KMS-11 (cell line): Measurements from ENCODE around the gene ITPR3.

Experiments
- H2AFZ ChIP-seq: fragments of 200-600 bp; sonication (generic); 2 replicates; pipeline ENCODE4 v1.6.1; 2016; ENCODE audit warnings: antibody characterized with exemption, mixed run types, low read depth
- H3K27ac ChIP-seq: fragments of 200-600 bp; sonication (generic); 2 replicates; pipeline ENCODE4 v1.6.1; 2016; ENCODE audit warnings: mild to moderate bottlenecking, mixed run types
- H3K27me3 ChIP-seq: fragments of 200-600 bp; sonication (generic); 2 replicates; pipeline ENCODE4 v1.6.1; 2017; ENCODE audit warnings: mild to moderate bottlenecking, low read depth, mixed run types, moderate library complexity; ENCODE audit not compliant: insufficient read depth
- H3K36me3 ChIP-seq: fragments of 200-600 bp; sonication (generic); 2 replicates; pipeline ENCODE4 v1.6.1; 2017; ENCODE audit warnings: mild to moderate bottlenecking, mixed run types; ENCODE audit not compliant: insufficient read depth
- H3K4me1 ChIP-seq: fragments of 200-600 bp; sonication (generic); 2 replicates; pipeline ENCODE4 v1.6.1; 2016; ENCODE audit warnings: mild to moderate bottlenecking, low read depth, mixed run types; ENCODE audit not compliant: poor library complexity, severe bottlenecking
- H3K4me2 ChIP-seq: fragments of 200-600 bp; sonication (generic); 2 replicates; pipeline ENCODE4 v1.7.0; 2016; ENCODE audit warnings: mild to moderate bottlenecking, mixed run types
- H3K4me3 ChIP-seq: fragments of 200-600 bp; sonication (generic); IDR thresholded peaks from 2 replicates; pipeline ENCODE4 v1.6.1; 2017; ENCODE audit warnings: low read depth, low read length, mixed read lengths; ENCODE audit not compliant: insufficient read depth
- H3K79me2 ChIP-seq: fragments of 200-600 bp; sonication (generic); 2 replicates; pipeline ENCODE4 v1.6.1; 2016; ENCODE audit warnings: low read depth, mixed run types; ENCODE audit not compliant: insufficient read depth
- H3K9ac ChIP-seq: fragments of 200-600 bp; sonication (generic); 2 replicates; pipeline ENCODE4 v1.6.1; 2016; ENCODE audit warnings: mild to moderate bottlenecking, mixed run types
- H4K20me1 ChIP-seq: fragments of 200-600 bp; sonication (generic); 2 replicates; pipeline ENCODE4 v1.6.1; 2016; ENCODE audit warnings: mild to moderate bottlenecking, mixed run types; ENCODE audit not compliant: insufficient read depth
- TF ChIP-seq, protein P1 (sequence below): fragments of 200-600 bp; sonication (generic); conservative IDR thresholded peaks from 2 replicates; pipeline ENCODE4 v1.6.1; 2017; ENCODE audit warnings: low read depth, mild to moderate bottlenecking, antibody characterized with exemption, low read length, moderate library complexity, mixed read lengths

ITPR3 gene

DNA sequence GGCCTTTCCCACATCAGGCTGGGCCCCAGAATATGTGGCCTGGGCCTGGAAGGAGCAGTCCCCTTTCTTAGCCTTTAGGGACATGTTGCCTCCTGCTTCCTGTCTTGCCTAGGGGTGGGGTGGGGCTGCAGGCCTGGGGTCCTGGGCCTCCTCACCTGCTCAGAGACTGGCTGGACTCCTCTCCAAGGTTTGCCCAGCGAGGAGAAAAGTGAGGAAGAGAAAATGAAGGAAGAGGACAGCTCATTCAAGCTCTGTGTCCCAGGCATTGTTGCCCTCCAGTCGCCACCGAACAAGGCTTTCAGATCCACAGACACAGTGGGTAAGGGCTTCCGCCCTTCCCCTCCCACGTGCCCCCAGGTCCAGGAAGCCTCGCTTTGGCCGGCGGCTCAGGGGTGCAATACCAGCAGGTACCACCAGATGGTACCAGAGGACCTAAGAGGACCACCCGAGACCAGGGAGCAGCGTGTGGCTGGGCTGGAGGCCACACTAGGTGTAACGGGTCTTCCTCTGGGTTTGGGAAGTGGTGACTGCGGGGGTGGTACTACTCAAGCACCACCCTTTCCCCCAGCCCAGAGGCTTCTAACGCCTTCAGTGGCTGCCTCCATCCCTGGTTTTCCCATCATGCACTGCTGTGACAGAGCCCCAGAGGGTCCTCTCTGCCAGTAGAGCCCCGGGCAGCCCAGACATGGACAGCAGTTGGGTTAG lies 35.6 kb upstream of the ITPR3 start:
- Histone ChIP-seq H3K9ac (peak overlapping the region; percentile 35; the same call in 1 of the 2 replicates), H3K27me3 (no peaks in the 10 kb centered on the region), H4K20me1 (no peaks in the 10 kb centered on the region), H3K27ac (no peak overlapping the region), H3K4me1 (peaks cover 24% of the 10 kb centered on the region), H3K79me2 (no peaks in the 10 kb centered on the region), H2AFZ (peak overlapping the region; percentile 77), H3K4me3 (no peak overlapping the region), H3K36me3 (no peaks in the 10 kb centered on the region), H3K4me2 (peak overlapping the region; percentile 39)
- TF ChIP-seq, protein P1, sequence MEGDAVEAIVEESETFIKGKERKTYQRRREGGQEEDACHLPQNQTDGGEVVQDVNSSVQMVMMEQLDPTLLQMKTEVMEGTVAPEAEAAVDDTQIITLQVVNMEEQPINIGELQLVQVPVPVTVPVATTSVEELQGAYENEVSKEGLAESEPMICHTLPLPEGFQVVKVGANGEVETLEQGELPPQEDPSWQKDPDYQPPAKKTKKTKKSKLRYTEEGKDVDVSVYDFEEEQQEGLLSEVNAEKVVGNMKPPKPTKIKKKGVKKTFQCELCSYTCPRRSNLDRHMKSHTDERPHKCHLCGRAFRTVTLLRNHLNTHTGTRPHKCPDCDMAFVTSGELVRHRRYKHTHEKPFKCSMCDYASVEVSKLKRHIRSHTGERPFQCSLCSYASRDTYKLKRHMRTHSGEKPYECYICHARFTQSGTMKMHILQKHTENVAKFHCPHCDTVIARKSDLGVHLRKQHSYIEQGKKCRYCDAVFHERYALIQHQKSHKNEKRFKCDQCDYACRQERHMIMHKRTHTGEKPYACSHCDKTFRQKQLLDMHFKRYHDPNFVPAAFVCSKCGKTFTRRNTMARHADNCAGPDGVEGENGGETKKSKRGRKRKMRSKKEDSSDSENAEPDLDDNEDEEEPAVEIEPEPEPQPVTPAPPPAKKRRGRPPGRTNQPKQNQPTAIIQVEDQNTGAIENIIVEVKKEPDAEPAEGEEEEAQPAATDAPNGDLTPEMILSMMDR = peak; percentile 97

DNA sequence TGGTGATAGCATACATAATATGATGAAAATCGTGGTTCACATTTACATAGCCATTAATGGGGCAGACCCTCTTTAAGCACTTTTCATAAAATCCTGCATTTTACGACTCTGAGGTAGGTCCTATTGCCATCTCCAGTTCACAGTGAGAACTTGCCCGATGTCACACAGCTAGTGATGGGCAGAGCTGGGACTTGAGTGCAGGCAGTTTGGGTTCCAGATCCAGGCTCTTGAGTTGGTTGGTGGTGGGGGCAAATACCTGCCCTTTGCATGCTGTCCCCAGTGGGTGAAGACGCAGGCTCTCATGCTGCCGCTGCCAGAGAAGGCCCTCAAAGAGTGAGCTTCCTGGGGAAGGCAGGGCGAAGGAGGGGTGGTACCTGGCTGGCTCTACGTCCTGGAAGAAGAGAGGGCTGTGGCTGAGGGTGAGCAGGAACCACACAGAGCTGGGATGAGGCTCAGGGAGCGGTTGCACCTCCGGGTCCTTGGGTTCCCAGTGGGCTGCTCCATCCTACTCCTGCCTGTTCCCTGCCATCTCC lies 34.9 kb upstream of the ITPR3 start:
- Histone ChIP-seq H3K36me3 (no peaks in the 10 kb centered on the region), H2AFZ (peak overlapping the region; percentile 77), H3K79me2 (no peaks in the 10 kb centered on the region), H4K20me1 (no peaks in the 10 kb centered on the region), H3K27ac (no peak overlapping the region), H3K4me3 (no peak overlapping the region), H3K9ac (no peak overlapping the region), H3K27me3 (no peaks in the 10 kb centered on the region), H3K4me2 (peak overlapping the region; percentile 39), H3K4me1 (peaks cover 23% of the 10 kb centered on the region)
- TF ChIP-seq, protein P1 = no peak

DNA sequence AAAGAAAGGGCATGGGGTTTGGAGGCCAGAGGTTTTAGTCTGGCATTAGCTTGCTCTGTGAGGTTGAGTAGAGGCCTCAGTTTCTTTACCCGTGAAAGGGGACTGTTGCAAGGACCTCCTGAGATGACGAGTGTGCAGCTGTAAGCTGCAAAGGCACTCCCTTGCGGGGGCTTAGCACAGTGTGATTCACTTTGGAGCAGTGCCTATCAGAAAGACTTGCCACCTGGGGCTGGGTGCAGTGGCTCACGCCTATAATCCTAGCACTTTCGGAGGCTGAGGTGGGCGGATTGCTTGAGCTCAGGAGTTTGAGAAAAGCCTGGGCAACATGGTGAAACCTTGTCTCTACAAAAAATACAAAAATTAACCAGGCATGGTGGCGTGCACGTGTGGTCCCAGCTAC lies 33.6 kb upstream of the ITPR3 start:
- Histone ChIP-seq H4K20me1 (no peaks in the 10 kb centered on the region), H3K4me1 (peaks cover 23% of the 10 kb centered on the region), H3K4me3 (no peak overlapping the region), H3K27ac (no peak overlapping the region), H3K9ac (no peak overlapping the region), H3K36me3 (no peaks in the 10 kb centered on the region), H3K4me2 (no peak overlapping the region), H3K27me3 (no peaks in the 10 kb centered on the region), H3K79me2 (no peaks in the 10 kb centered on the region), H2AFZ (no peak overlapping the region)
- TF ChIP-seq, protein P1 = no peak

DNA sequence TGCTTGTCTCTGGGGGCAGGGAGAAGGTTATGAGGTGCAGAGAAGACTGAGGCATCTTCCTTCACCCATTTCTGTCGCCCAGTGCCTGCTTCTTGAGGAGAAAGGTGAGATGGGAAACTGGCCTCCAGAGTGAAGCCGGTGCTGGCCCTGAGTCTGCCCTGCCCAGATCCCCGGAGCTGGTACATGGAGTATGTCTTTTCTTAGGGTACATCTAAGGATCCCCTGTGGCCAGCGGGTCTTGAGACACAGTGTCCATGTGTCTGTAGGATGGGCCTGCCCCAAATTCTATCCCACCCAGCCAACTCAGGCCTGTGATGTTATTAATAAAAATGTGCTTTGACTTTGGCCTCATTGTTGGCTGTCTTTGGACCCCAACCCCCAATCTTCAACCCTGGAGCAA lies 32.2 kb upstream of the ITPR3 start:
- Histone ChIP-seq H3K36me3 (no peaks in the 10 kb centered on the region), H3K9ac (no peak overlapping the region), H3K79me2 (no peaks in the 10 kb centered on the region), H3K27ac (no peak overlapping the region), H2AFZ (no peak overlapping the region), H4K20me1 (no peaks in the 10 kb centered on the region), H3K4me1 (peaks cover 23% of the 10 kb centered on the region), H3K4me2 (no peak overlapping the region), H3K27me3 (no peaks in the 10 kb centered on the region), H3K4me3 (no peak overlapping the region)
- TF ChIP-seq, protein P1 = no peak
